Dendritic cell treated with granulocyte-macrophage colony-stimulating factor and Interleukin-4, amounts not matched to agents 40 ng/mL and 50 ng/mL, for 4 days (primary cell): ENCODE results near the gene GOT1.
A peak's percentile ranks its signal among the peaks of the same experiment; 100 is the strongest.

ENCODE experiments used
- H3K27ac Mint-ChIP-seq: one replicate; pipeline ENCODE4 v1.8.0; 2022; ENCODE audit warnings: mild to moderate bottlenecking, mixed read lengths
- H3K27me3 Mint-ChIP-seq: one replicate; pipeline ENCODE4 v1.8.0; 2022; ENCODE audit warnings: mild to moderate bottlenecking, mixed read lengths
- H3K36me3 Mint-ChIP-seq: one replicate; pipeline ENCODE4 v1.8.0; 2022; ENCODE audit warnings: low read depth, mixed read lengths
- H3K4me1 Mint-ChIP-seq: one replicate; pipeline ENCODE4 v1.8.0; 2022; ENCODE audit warnings: low read depth, mixed read lengths
- H3K4me3 Mint-ChIP-seq: one replicate; pipeline ENCODE4 v1.8.0; 2022; ENCODE audit warnings: mild to moderate bottlenecking, moderate library complexity, mixed read lengths
- H3K9me3 Mint-ChIP-seq: one replicate; pipeline ENCODE4 v1.8.0; 2022; ENCODE audit warnings: mixed read lengths
- intact Hi-C: fragments of 100-400 bp; cut with micrococcal nuclease; formaldehyde crosslinking; loops from one replicate; pipeline ENCODE4 v1.15.0; 2022

The GOT1 gene

DNA sequence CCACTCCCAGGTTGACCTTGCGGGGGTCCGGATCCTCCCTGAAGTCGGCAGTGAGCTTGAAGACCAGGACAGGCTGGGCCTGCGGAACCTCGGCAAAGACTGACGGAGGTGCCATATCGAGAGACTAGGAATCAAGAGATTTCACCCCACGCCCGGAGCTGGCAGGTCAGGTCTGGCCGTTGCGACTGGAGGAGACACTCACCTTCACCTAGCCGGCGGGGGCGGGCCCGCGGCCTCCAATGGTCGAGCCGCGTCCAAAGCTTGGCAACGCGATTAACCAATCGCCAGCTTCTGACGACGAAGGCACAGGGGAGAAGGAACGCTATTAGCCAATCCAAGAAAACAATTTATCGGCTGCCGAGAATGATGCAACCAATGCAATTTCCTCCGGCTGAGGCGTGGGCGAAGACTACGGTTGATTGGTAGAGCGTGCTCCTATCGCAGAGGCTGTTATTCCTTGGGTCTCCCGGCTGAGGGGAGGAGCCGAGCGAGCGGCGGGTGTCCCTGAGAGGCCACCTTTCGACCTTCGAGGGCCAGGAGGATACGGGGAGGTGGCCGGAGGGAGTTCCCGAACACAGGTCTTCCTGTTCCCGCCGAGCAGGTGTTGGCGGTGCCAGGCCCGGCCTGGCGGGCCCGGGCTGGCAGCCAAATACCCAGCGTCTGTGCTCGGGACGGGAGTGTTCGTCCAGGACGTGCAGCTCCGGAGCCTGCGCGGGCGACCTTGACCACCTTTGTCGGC is at the start of gene GOT1:
Gene GOT1 (minus strand): TSS at position 174 of the 739 bp plus-strand sequence. CDS start 59 bp downstream, at position 115.
- H3K4me3 Mint-ChIP-seq: peak within 1 kb of the TSS; percentile 94
- intact Hi-C loops: loop anchor here (2.0 to 5.0 kb wide), 3 partner anchors 102 to 282 kb away; partner anchors contain the start of gene NKX2-3
- peaks cover 46% of the 10 kb centered on the region for H3K4me1 Mint-ChIP-seq
- H3K36me3 Mint-ChIP-seq: peaks cover 37% of the 10 kb centered on the region
- peak within 1 kb of the TSS; percentile 98 for H3K27ac Mint-ChIP-seq
- H3K9me3 Mint-ChIP-seq: no peaks in the 10 kb centered on the region
- no peaks in the 10 kb centered on the region for H3K27me3 Mint-ChIP-seq

DNA sequence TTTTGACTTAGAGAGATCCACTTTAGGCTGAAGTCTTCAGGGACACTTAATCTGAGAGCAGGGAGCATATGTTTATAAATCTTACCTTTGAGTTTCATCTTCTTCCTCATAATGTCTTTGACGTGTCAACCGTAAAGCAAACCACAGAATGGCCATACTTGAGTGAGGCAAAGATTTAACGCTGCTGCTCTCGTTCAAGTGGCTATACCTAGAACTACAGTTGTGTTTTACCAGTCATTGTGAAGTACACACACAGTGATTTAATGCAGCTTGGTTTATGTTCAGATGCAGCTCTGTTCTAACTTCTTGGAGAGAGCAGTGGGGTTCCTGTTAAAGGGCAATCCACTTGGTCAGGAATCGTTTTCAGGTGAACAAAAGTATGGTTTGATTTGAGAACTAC is 39.9 kb upstream of the GOT1 start:
- H3K4me3 Mint-ChIP-seq: no peak overlapping the region
- peaks cover 5% of the 10 kb centered on the region for H3K27me3 Mint-ChIP-seq
- H3K4me1 Mint-ChIP-seq: peaks cover 6% of the 10 kb centered on the region
- H3K36me3 Mint-ChIP-seq: no peaks in the 10 kb centered on the region
- intact Hi-C loops: no loop called here
- H3K9me3 Mint-ChIP-seq: no peaks in the 10 kb centered on the region
- H3K27ac Mint-ChIP-seq: no peak overlapping the region

DNA sequence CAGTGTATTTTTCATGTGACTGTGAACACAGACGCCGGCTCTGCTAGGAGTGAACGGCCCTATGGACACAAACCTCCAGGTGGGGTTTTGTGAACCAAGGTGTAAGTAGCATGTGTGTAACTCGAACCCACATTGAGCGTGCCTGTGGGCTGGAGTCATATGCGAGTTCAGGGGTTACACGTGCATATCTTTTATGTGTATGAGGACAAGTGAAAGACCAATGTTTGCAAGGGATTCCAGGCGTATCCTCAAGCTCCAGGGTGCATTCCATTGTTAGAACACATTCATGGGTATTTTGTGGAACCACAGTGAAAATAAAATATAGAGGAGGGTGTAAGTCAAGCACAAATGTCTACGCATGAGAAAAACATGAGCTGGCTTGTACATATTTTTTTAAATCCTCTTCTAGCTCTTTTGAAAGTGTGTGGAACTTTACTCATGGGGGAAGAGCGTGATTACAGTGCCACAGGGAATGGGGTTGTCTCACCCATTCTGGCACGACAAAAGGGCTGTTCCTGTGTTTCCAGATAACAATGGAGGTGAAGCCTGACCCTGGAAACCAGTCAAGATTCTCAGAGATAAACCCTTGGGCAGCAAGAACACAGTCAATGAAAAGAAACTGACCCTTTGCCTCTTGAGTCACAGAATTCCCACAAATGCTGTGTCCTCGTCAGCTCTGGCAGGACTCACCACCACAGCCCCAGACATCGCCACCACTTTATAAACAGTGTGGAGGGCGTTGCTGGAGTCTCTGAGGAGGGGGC is 37.0 kb upstream of the GOT1 start:
- Mint-ChIP-seq H3K36me3 (no peaks in the 10 kb centered on the region), H3K4me3 (no peak overlapping the region), H3K27ac (no peak overlapping the region), H3K27me3 (peaks cover 5% of the 10 kb centered on the region), H3K9me3 (no peaks in the 10 kb centered on the region), H3K4me1 (peaks cover 6% of the 10 kb centered on the region)
- intact Hi-C loops: no loop called here

- intact Hi-C loops: no loop called here
- Mint-ChIP-seq H3K27ac (no peak overlapping the region), H3K4me1 (peaks cover 3% of the 10 kb centered on the region), H3K36me3 (no peaks in the 10 kb centered on the region), H3K9me3 (no peaks in the 10 kb centered on the region), H3K27me3 (peaks cover 4% of the 10 kb centered on the region), H3K4me3 (no peak overlapping the region)
Observed at GRCh38 chr10:99466632-99467223, 36.3 kb upstream of the GOT1 start.

- Mint-ChIP-seq H3K4me3 (no peak overlapping the region), H3K36me3 (no peaks in the 10 kb centered on the region), H3K9me3 (no peaks in the 10 kb centered on the region), H3K27ac (no peak overlapping the region), H3K4me1 (no peaks in the 10 kb centered on the region), H3K27me3 (peaks cover 5% of the 10 kb centered on the region)
- intact Hi-C loops: no loop called here
Observed at GRCh38 chr10:99461230-99461629, 30.8 kb upstream of the GOT1 start.

GRCh38 chr10:99460070-99460469 is 29.6 kb upstream of the GOT1 start:
- H3K27ac Mint-ChIP-seq: no peak overlapping the region
- H3K4me3 Mint-ChIP-seq: no peak overlapping the region
- H3K9me3 Mint-ChIP-seq: no peaks in the 10 kb centered on the region
- intact Hi-C loops: no loop called here
- peaks cover 5% of the 10 kb centered on the region for H3K4me1 Mint-ChIP-seq
- H3K36me3 Mint-ChIP-seq: no peaks in the 10 kb centered on the region
- peaks cover 5% of the 10 kb centered on the region for H3K27me3 Mint-ChIP-seq

DNA sequence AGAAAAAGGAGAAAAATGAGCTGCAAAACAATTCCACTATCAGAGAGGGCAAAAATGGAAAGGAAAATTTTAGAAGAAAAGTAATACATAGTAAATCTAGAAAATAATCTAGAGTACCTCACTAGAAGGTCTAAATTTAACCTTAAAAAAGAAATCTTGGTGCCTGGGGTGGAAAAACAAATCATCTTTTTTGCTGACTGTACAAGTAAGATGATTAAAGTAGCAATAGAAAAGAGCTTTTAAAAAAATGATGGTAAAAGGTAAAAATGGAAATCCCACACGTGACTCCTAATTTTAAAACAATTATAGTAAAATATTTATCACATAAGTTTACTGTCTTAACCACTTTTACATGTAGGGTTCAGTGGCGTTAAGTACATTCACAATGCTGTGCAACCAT is 28.8 kb upstream of the GOT1 start:
- Mint-ChIP-seq H3K27me3 (peaks cover 5% of the 10 kb centered on the region), H3K4me1 (peaks cover 5% of the 10 kb centered on the region), H3K4me3 (no peak overlapping the region), H3K9me3 (no peaks in the 10 kb centered on the region), H3K36me3 (no peaks in the 10 kb centered on the region), H3K27ac (no peak overlapping the region)
- intact Hi-C loops: no loop called here

DNA sequence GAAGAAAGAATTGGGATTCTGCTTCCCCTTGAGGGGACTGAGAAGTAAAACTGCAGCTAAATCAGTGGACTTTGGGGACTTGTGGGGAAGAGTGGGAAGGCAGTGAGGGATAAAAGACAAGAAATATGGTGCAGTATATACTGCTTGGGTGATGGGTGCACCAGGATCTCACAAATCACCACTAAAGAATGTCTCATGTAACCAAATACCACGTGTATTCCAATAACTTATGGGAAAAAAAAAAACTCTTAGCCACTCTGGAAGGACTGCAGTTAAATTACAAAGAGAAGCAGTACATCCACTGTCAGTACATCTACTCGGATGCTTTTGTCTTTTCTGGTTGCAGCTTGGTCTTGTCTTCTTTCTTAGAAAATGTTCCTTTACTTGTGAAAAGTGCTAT is 27.4 kb upstream of the GOT1 start:
- intact Hi-C loops: no loop called here
- Mint-ChIP-seq H3K27ac (no peak overlapping the region), H3K27me3 (peaks cover 5% of the 10 kb centered on the region), H3K9me3 (no peaks in the 10 kb centered on the region), H3K36me3 (no peaks in the 10 kb centered on the region), H3K4me3 (no peak overlapping the region), H3K4me1 (peaks cover 5% of the 10 kb centered on the region)

- intact Hi-C loops: no loop called here
- peaks cover 9% of the 10 kb centered on the region for H3K27me3 Mint-ChIP-seq
- no peaks in the 10 kb centered on the region for H3K36me3 Mint-ChIP-seq
- H3K4me1 Mint-ChIP-seq: peaks cover 5% of the 10 kb centered on the region
- H3K27ac Mint-ChIP-seq: no peak overlapping the region
- no peak overlapping the region for H3K4me3 Mint-ChIP-seq
- H3K9me3 Mint-ChIP-seq: no peaks in the 10 kb centered on the region
Observed at GRCh38 chr10:99456931-99457288, 26.5 kb upstream of the GOT1 start.

GRCh38 chr10:99456207-99456930 is 25.9 kb upstream of the GOT1 start:
- intact Hi-C loops: no loop called here
- Mint-ChIP-seq H3K4me1 (peaks cover 5% of the 10 kb centered on the region), H3K27me3 (peaks cover 9% of the 10 kb centered on the region), H3K36me3 (no peaks in the 10 kb centered on the region), H3K4me3 (no peak overlapping the region), H3K27ac (no peak overlapping the region), H3K9me3 (no peaks in the 10 kb centered on the region)

DNA sequence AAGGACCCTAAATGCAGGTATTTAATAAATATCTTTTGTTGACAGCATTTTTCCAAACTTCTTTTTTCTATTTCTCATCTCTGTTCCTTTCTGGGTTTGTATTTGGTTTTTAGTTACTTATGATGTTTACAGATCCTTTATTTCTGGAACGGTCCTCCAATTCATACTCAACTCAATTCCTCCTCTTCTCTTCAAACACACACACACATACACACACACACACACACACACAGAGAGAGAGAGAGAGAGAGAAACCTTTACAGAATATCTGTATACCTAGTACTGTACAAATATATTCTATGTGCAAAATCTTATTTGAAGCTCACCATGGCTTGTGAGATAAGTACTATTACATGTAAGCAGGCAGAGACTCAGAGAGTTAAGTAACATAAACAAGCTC is 21.6 kb upstream of the GOT1 start:
- Mint-ChIP-seq H3K27me3 (peaks cover 9% of the 10 kb centered on the region), H3K9me3 (no peaks in the 10 kb centered on the region), H3K4me3 (no peak overlapping the region), H3K36me3 (no peaks in the 10 kb centered on the region), H3K4me1 (peaks cover 5% of the 10 kb centered on the region), H3K27ac (no peak overlapping the region)
- intact Hi-C loops: no loop called here

- Mint-ChIP-seq H3K27ac (no peak overlapping the region), H3K4me1 (peaks cover 5% of the 10 kb centered on the region), H3K27me3 (peaks cover 13% of the 10 kb centered on the region), H3K36me3 (no peaks in the 10 kb centered on the region), H3K9me3 (no peaks in the 10 kb centered on the region), H3K4me3 (no peak overlapping the region)
- intact Hi-C loops: no loop called here
Observed at GRCh38 chr10:99451499-99451788, 21.0 kb upstream of the GOT1 start.

DNA sequence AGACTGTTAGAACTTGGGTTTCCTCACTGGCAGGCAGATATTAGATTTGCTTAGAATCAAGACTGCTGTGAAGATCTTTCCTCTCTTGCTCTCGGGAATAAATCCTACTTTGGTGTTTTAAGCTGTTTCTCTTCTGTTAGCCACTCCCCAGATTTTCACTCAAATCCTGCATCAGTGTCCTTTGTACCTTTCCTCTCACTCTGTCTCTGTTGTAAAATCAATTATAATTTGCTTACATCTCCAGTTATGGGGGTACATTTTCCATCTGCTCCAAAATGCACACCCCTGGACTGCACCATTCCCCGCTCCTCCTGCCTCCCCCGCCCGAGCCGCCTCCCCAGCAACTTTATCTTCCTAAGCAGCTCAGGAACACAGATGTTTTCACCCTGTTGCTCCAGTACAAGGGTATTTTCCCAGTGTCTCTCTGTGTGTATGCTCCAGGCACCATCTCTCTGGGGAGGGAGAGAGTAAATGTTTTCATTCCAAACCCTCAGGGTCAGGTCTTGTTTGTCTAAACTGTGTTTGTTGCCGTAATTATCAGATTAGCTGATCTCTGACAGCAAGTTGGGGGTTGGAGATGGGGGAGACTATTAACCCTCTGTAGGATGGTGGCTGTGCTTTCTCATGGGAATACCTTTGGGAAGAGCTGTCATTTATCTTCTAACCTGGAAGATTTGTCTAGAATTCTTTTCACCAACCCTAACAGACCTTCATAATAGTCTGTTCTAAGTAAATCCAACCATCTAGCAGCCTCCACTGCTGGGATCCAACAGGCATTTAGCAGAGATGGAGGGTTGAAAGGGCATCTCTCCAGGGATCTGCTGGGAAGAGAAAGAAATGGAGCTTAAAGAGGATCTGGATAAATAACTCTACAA is 20.4 kb upstream of the GOT1 start:
- peaks cover 13% of the 10 kb centered on the region for H3K27me3 Mint-ChIP-seq
- H3K9me3 Mint-ChIP-seq: no peaks in the 10 kb centered on the region
- H3K36me3 Mint-ChIP-seq: no peaks in the 10 kb centered on the region
- intact Hi-C loops: no loop called here
- peaks cover 5% of the 10 kb centered on the region for H3K4me1 Mint-ChIP-seq
- H3K27ac Mint-ChIP-seq: no peak overlapping the region
- H3K4me3 Mint-ChIP-seq: no peak overlapping the region
